ENCODE results near the gene PRSS27.
"Not testable (repeated sequence)": the region's sequence is repeated elsewhere in the genome, so short reads cannot be mapped to it uniquely, and the experiment has no call there.

DNA sequence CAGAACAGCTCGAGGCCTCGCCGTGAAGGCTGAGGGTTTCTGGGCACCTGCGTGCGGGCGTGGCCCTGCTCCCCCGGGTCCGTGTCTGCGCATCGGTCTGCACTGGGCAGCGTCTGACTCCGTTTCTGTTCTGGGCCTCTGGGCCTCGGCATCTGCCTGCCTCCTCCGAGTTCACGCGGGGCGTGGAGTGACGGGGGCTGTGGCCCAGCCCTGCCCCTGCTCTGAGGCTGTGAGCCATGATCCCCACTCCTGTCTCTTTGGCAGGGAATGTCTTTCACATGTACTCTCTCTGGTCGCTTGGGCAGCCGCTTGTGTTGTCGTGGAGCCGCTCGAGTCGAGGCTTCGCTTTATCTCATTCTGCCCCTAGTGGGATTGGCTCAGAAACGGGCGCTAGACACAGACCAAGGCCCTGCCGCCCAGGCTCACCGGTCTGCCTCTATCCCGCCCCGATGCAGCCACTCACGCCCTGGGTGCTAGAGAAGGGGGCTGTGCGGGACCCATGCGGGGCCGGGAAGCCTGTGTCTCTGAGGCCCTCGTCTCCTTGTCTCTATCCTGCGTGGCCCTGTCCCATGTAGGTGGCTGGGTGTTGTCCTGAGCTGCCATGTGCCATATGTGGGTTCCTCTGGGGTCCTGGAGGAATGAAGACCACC, 23.3 kb downstream of the PRSS27 start:
- TF ChIP-seq EZH2 (IDR thresholded peaks at IDR 0.05; ENCODE audit: low read depth): not testable (repeated sequence)
- TF ChIP-seq, protein P1, sequence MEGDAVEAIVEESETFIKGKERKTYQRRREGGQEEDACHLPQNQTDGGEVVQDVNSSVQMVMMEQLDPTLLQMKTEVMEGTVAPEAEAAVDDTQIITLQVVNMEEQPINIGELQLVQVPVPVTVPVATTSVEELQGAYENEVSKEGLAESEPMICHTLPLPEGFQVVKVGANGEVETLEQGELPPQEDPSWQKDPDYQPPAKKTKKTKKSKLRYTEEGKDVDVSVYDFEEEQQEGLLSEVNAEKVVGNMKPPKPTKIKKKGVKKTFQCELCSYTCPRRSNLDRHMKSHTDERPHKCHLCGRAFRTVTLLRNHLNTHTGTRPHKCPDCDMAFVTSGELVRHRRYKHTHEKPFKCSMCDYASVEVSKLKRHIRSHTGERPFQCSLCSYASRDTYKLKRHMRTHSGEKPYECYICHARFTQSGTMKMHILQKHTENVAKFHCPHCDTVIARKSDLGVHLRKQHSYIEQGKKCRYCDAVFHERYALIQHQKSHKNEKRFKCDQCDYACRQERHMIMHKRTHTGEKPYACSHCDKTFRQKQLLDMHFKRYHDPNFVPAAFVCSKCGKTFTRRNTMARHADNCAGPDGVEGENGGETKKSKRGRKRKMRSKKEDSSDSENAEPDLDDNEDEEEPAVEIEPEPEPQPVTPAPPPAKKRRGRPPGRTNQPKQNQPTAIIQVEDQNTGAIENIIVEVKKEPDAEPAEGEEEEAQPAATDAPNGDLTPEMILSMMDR (conservative IDR thresholded peaks at IDR 0.05): not testable (repeated sequence)

Data from PC-9 (cell line).